GM12801 (cell line): ENCODE results near the gene ZDHHC13.

Source experiments
- CTCF ChIP-seq: IDR thresholded peaks from one replicate; pipeline ENCODE4 v1.5.1; 2011; ENCODE audit warnings: control low read depth; ENCODE audit not compliant: insufficient read length; ENCODE audit errors: extremely low read depth

ZDHHC13 gene

DNA sequence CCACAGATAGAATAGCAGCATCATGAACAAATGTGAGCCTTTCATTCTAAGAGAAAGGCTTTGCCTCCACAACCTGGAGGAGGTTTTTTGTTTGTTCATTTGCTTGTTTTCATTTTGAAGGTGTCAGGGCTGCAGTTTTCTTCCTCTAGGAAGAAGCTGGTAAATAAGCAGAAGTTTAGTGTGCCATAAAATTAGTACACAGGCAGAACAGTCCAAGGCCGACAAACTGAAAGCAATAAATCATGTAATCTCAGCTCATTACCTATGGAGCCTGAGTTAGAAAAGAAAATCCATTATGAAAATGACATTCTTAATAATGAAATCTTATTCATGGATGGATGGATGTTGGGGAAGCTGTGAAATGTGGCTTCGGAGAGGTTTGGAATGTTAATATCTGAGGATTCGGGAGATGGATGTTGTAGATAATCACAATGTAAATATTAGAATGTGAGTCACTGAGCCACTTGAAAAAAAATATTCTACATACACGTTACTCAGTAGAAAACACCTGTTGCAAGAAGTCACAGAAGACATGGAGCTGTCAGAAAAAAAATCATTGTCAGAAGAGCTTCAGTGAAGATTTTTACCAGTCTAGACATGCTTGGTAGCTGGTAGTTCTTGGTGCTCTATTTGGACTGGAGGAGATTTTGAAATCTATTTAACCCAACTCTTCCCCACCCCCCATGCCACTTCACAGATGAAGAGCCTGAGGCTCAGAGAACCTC is 15.0 kb upstream of the ZDHHC13 start:
- no peak for TF ChIP-seq CTCF

DNA sequence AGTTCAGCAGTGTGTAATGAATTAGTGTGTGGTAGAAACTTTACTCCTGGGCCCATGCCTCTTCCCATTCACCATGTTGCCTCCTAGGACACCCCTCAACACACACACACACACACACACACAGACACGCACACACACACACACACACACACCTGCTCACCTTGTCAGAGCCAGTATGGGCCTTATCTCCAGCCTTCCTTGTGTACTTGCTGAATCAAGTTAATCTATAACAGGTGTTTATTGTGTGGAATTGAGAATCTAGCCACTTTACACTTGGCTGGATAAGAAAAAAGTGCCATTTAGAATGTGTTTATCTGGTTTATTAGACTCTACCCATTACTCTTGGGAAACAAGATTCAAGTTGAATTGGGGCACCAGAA is 14.5 kb upstream of the ZDHHC13 start:
- no peak for TF ChIP-seq CTCF

DNA sequence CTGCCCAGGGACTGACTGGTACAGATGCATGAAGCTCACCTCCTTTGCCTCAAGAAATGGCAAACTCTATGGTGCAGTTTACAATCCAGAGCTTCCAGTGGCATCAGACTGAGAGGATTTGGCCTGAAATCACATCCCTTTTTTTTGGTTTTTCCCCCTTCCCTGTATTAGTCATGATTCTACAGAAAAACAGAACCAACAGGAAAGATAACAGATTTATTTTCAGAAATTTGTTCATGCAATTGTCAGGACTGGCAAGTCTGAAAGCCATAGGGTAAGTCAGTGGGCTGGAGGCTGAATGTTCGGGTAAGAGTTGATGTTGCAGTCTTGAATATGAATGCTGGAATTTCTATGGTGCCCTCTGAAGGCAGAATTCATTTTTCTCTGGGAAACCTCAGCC is 12.0 kb upstream of the ZDHHC13 start:
- TF ChIP-seq CTCF, result no peak

DNA sequence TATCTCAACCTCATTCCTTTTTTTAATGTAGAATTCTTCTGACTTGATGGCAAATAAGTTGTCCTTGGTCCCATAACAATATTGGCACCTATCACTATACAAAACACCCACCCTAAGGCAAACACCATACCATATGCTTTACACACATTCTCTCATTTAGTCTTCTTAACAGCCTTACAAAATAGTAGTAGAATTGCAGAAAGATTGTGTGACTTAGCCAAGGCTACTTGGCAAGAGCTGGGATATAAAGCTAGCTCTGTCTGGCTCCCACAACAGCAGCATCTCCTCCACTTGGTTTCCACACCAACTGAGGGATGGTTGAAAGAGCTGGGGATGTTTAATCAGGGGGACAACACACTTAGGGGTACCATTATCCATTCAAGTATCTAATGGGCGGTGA is 9.8 kb upstream of the ZDHHC13 start:
- TF ChIP-seq CTCF, result no peak

DNA sequence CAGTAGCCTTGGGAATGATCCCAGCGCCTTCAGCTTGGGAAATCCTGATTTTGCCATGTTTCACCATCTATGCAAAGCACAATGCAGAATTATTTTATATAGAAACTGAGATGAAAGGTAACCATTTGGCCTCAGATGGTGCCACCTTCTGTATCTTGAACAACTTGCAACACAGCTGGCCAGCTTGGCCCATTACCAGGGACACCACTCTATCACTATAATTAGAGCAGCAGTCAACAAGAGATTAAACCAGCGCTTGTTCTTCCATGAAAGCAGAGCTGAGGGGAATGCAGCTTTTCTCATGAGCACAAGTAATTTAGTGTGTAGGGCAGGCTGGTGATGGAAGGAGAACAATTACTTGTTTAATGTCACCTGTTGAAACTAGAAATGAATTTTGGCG is 6.7 kb upstream of the ZDHHC13 start:
- no peak for TF ChIP-seq CTCF

DNA sequence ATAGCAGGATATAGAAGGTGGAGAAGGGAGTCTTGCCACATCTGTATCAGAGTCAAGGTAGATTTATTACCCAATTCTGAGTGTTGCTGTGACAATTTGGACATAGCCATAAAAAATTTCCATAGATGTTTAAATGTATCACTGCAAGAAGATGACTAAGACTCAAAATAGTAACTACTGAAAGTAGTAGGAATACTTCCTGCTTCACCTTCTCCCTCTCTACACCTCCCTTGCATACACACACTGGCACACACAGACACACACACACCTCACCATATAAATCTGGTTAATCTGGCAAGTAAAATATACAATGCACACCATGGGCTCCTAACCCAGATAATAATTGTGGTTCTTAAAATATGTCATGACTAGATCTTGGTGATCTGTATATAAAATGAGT is 5.2 kb upstream of the ZDHHC13 start:
- TF ChIP-seq CTCF, result no peak

DNA sequence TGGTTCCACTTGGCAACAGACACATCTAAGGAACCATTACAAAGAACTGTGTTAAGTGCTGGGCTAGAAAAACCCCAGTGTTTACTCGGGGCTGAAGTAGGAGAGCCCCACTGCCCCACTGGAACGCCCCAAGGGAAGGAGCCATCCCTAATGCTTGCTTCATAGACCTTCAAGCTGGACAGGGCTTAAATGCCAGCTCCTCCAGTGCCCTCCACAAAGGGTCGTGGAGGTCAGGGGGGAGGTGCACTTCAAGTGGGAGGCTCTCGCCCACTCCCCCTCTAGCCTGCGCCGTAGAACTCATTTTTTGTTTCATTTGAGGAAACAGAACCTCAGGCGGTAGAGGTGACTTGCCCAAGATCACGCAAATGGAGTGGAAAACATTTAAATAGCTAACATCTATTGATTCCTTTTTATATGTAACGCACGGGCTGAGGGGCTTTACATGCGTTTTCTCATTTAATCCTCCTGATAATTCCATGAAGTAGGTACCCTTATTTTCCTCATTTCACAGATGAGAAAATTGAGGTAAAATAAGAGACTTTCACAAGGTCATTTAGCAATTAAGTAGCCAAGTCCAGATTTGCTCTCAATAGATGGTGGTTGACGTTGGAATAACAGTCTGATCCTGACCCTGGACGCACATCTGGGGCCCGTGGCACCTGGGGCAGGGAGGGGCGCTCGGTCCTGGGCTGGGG is 545 bp upstream of the ZDHHC13 start:
- no peak for TF ChIP-seq CTCF

- TF ChIP-seq CTCF, result no peak
These were observed 761 bp downstream of the ZDHHC13 start for GRCh38 chr11:19117760-19118097.
